HEK293 (cell line): ENCODE results near the gene PLCB1.
A peak's percentile ranks its signal among the peaks of the same experiment; 100 is the strongest.

ENCODE experiments used
- CTCF ChIA-PET: fragments of 350-600 bp; formaldehyde crosslinking; extraction: SDS; loops from one replicate; lab custom pipeline; 2021; ENCODE audit warnings: antibody characterized with exemption; lab: Yijun Ruan, JAX
- POLR2A ChIA-PET: fragments of 300-600 bp; formaldehyde crosslinking; extraction: SDS; loops from one replicate; lab custom pipeline; 2020; ENCODE audit warnings: antibody characterized with exemption, inconsistent platforms; lab: Yijun Ruan, JAX
- H3K27ac ChIP-seq: fragments of 200-500 bp; sonication (Bioruptor generic); 2 replicates; pipeline ENCODE4 v1.5.1; 2014; ENCODE audit warnings: low read depth, low read length, control low read depth, inconsistent platforms; ENCODE audit errors: extremely low read depth
- H3K36me3 ChIP-seq, 2 experiments: fragments of 200-500 bp in 1 of 2; sonication (Bioruptor generic) in 1 of 2; 1 replicate in 1 of 2; 2 replicates in 1 of 2; pipeline ENCODE4 v1.5.1; 2014 to 2017; ENCODE audit warnings: inconsistent platforms in 2 of 2, low read length in 2 of 2; ENCODE audit not compliant: control insufficient read depth in 2 of 2, insufficient read depth in 1 of 2
- H3K4me1 ChIP-seq: fragments of 200-500 bp; sonication (Bioruptor generic); 2 replicates; pipeline ENCODE4 v1.5.1; 2014; ENCODE audit warnings: mild to moderate bottlenecking, low read length, inconsistent platforms; ENCODE audit not compliant: control insufficient read depth, insufficient read depth
- H3K4me3 ChIP-seq: 2 replicates; pipeline ENCODE4 v1.5.1; 2011; ENCODE audit warnings: low read depth, mild to moderate bottlenecking, control low read depth, low read length, moderate library complexity
- H3K9me3 ChIP-seq: fragments of 200-500 bp; sonication (Bioruptor generic); 2 replicates; pipeline ENCODE4 v1.5.1; 2014; ENCODE audit warnings: low read depth, low read length, inconsistent platforms; ENCODE audit not compliant: control insufficient read depth, insufficient read depth
- EGR2 ChIP-seq: fragments of 450-650 bp; formaldehyde crosslinking; IDR thresholded peaks from 2 replicates; pipeline ENCODE4 v1.5.1; 2016; ENCODE audit warnings: low read depth, missing biosample characterization, missing genetic modification characterization
- GLI2 ChIP-seq: fragments of 450-650 bp; formaldehyde crosslinking; IDR thresholded peaks from 2 replicates; pipeline ENCODE4; 2017; ENCODE audit warnings: missing biosample characterization, missing genetic modification characterization, low read depth, borderline replicate concordance
- KLF7 ChIP-seq: fragments of 450-650 bp; formaldehyde crosslinking; IDR thresholded peaks from 2 replicates; pipeline ENCODE4 v1.5.1; 2016; ENCODE audit warnings: missing biosample characterization, missing genetic modification characterization, borderline replicate concordance
- MZF1 ChIP-seq: fragments of 450-650 bp; formaldehyde crosslinking; IDR thresholded peaks from 2 replicates; pipeline ENCODE4 v1.5.1; 2017; ENCODE audit warnings: missing biosample characterization, missing genetic modification characterization, borderline replicate concordance
- SCRT2 ChIP-seq: fragments of 450-650 bp; formaldehyde crosslinking; IDR thresholded peaks from 2 replicates; pipeline ENCODE4 v1.5.1; 2016; ENCODE audit warnings: missing biosample characterization, missing genetic modification characterization
- SETDB1 ChIP-seq: IDR thresholded peaks from one replicate; pipeline ENCODE4 v1.6.1; 2017; ENCODE audit warnings: mild to moderate bottlenecking, low read length, moderate library complexity, mixed read lengths; ENCODE audit not compliant: insufficient read length
- ZFP37 ChIP-seq: fragments of 450-650 bp; formaldehyde crosslinking; IDR thresholded peaks from 2 replicates; pipeline ENCODE4 v1.5.1; 2016; ENCODE audit warnings: missing biosample characterization, missing genetic modification characterization
- ZNF184 ChIP-seq: fragments of 450-650 bp; IDR thresholded peaks from 2 replicates; pipeline ENCODE4 v1.5.1; 2018; ENCODE audit warnings: missing biosample characterization, mild to moderate bottlenecking, missing genetic modification characterization
- ZNF2 ChIP-seq: fragments of 450-650 bp; formaldehyde crosslinking; IDR thresholded peaks from 2 replicates; pipeline ENCODE4 v1.5.1; 2016; ENCODE audit warnings: missing biosample characterization, missing genetic modification characterization
- ZNF221 ChIP-seq: fragments of 450-650 bp; formaldehyde crosslinking; IDR thresholded peaks from 2 replicates; pipeline ENCODE4 v1.5.1; 2017; ENCODE audit warnings: missing biosample characterization, missing genetic modification characterization, borderline replicate concordance
- ZNF324 ChIP-seq: fragments of 450-650 bp; formaldehyde crosslinking; IDR thresholded peaks from 2 replicates; pipeline ENCODE4 v1.5.1; 2016; ENCODE audit warnings: missing biosample characterization, missing genetic modification characterization
- ZNF416 ChIP-seq: fragments of 450-650 bp; formaldehyde crosslinking; IDR thresholded peaks from 2 replicates; pipeline ENCODE4 v1.5.1; 2016; ENCODE audit warnings: missing biosample characterization, missing genetic modification characterization
- ZNF530 ChIP-seq: fragments of 450-650 bp; formaldehyde crosslinking; IDR thresholded peaks from 2 replicates; pipeline ENCODE4 v1.5.1; 2016; ENCODE audit warnings: low read depth, missing biosample characterization, missing genetic modification characterization
- ZNF596 ChIP-seq: fragments of 450-650 bp; IDR thresholded peaks from 2 replicates; pipeline ENCODE4 v1.5.0; 2018; ENCODE audit warnings: missing biosample characterization, mild to moderate bottlenecking, missing genetic modification characterization, moderate library complexity
- ZNF626 ChIP-seq: fragments of 450-650 bp; sonication (Bioruptor Pico); formaldehyde crosslinking; IDR thresholded peaks from 2 replicates; pipeline ENCODE4 v1.5.1; 2018; ENCODE audit warnings: missing biosample characterization, missing genetic modification characterization, inconsistent platforms
- TF ChIP-seq, protein P1 (sequence below): sonication (generic); formaldehyde crosslinking; IDR thresholded peaks from 2 replicates; pipeline ENCODE4 v1.8.1; 2022; ENCODE audit warnings: mild to moderate bottlenecking, moderate library complexity, missing genetic modification reagents
- TF ChIP-seq, protein P2 (sequence below): fragments of 450-650 bp; formaldehyde crosslinking; IDR thresholded peaks from 2 replicates; pipeline ENCODE4 v1.5.1; 2016; ENCODE audit warnings: missing biosample characterization, missing genetic modification characterization
- TF ChIP-seq, protein P3 (sequence below): fragments of 450-650 bp; formaldehyde crosslinking; IDR thresholded peaks from 2 replicates; pipeline ENCODE4 v1.5.1; 2016; ENCODE audit warnings: missing biosample characterization, missing genetic modification characterization, borderline replicate concordance

PLCB1 gene

DNA sequence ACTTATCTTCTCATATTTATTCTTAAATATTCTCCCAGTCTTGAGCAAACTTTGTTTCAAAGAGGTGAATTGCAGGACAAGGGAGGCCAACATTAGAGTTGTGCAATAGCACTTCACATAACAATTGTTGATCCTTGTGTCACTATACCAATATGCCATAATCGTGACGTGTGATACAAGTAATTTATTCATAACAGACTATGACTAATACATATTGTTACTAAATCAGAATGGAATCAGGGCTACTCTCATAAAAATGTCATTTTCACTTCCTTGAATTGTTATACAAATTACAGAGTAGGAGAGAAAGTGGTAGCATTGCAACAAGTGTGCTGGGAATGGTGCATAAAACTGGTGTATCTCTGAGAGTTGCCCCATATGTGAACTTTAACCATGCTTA, 37.2 kb upstream of the PLCB1 start:
- Histone ChIP-seq H3K4me3 (no peak overlapping the region), H3K4me1 (peaks cover 10% of the 10 kb centered on the region; the same call in 1 of the 2 replicates), H3K36me3 (no peaks in the 10 kb centered on the region), H3K9me3 (no peaks in the 10 kb centered on the region), H3K27ac (no peak overlapping the region)
- ChIA-PET CTCF (interaction anchor here (1.0 kb wide), 2 partner anchors 11 to 49 kb away, joined by 4 read pairs; no protein-coding TSS in a partner anchor), POLR2A (no interaction called here)
- TF ChIP-seq SCRT2, result peak; percentile 91
- TF ChIP-seq ZNF626 (tag by site-specific recombination), result no peak

DNA sequence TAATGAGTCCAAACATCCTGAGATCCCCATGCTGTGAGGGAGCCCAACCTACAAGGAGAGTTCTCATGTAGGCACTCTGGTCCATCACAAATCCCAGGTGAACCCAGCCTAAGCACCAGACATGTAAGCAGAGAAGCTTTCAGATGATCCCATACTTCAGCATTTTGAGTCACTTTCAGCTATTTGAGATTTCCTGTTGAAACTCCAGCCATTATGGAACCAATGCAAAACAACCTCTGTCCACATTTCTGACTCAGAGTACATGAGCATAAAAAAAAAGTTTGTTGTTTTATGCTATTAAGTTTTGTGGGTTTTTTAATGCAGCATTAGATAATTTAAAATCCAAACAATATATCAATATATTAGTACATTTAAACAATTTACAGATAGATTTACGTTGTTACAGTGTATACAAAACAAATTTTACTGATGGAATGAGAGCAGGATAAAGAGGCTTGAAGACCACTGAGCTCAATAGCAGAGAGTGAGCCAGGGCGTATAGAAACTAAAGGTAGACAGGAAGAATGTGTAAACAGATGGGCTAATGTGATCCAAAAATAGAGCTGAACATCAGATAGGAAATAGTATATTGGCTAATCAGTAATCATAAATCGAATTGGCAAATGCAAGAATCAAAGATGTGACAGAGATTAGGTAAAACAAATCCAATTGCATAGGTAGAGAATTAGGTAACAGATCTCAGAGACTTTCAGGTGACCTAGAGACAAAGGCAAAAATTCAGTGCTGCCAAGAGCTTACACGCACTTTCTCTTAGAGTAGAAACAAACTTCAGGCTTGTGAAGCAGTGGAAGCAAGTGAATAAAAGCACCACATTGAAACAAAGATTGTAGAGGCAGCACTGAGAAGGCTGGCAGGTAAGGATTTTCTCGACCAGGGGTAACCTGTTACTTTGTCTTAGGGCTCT, 36.2 kb upstream of the PLCB1 start:
- H3K36me3 ChIP-seq, result no peaks in the 10 kb centered on the region
- TF ChIP-seq MZF1, result no peak
- TF ChIP-seq, protein P1, sequence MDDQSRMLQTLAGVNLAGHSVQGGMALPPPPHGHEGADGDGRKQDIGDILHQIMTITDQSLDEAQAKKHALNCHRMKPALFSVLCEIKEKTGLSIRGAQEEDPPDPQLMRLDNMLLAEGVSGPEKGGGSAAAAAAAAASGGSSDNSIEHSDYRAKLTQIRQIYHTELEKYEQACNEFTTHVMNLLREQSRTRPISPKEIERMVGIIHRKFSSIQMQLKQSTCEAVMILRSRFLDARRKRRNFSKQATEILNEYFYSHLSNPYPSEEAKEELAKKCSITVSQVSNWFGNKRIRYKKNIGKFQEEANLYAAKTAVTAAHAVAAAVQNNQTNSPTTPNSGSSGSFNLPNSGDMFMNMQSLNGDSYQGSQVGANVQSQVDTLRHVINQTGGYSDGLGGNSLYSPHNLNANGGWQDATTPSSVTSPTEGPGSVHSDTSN, result no peak
- no peak for TF ChIP-seq ZFP37 (tag by site-specific recombination)
- no peak for TF ChIP-seq ZNF596
- TF ChIP-seq, protein P2, sequence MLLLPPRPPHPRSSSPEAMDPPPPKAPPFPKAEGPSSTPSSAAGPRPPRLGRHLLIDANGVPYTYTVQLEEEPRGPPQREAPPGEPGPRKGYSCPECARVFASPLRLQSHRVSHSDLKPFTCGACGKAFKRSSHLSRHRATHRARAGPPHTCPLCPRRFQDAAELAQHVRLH (tag by site-specific recombination), result no peak
- TF ChIP-seq ZNF221, result no peak
- TF ChIP-seq EGR2 (tag by site-specific recombination), result no peak
- TF ChIP-seq ZNF530 (tag by site-specific recombination), result no peak
- no peak for TF ChIP-seq ZNF416 (tag by site-specific recombination)
- no peak for TF ChIP-seq KLF7 (tag by site-specific recombination)
- no peak overlapping the region for H3K4me3 ChIP-seq
- ChIA-PET CTCF (interaction anchor here (0.7 to 1.0 kb wide), 2 partner anchors 14 to 627 kb away, joined by 3 to 4 read pairs; no protein-coding TSS in a partner anchor), POLR2A (no interaction called here)
- peaks cover 10% of the 10 kb centered on the region; the same call in 1 of the 2 replicates for H3K4me1 ChIP-seq
- H3K9me3 ChIP-seq, result no peaks in the 10 kb centered on the region
- no peak overlapping the region for H3K27ac ChIP-seq

DNA sequence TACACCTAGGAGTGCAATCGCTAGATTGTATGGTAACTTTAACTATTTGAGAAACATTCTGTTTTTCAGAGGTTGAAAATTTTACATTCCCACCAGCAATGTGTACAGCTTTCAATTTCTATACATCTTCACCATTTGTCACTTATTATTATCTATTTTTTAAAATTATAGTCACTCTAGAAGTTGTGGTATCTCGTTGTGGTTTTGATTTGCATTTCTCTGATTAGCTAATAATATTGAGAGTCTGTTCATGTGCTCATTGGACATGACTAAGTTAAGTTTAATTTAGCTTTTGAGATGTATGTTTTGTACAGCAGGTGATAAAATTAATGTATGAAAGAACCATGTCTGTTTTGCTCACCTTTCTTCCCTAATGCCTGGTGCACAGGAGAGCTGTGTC, 34.8 kb upstream of the PLCB1 start:
- POLR2A ChIA-PET, result no interaction called here
- H3K9me3 ChIP-seq, result no peaks in the 10 kb centered on the region
- no peak overlapping the region for H3K27ac ChIP-seq
- CTCF ChIA-PET, result interaction anchor here (0.7 to 1.0 kb wide), 2 partner anchors 15 to 17 kb away, joined by 3 to 4 read pairs; no protein-coding TSS in a partner anchor
- TF ChIP-seq GLI2 (no peak), ZNF324 (tag by site-specific recombination) (no peak), ZNF184 (tag by site-specific recombination) (no peak), ZNF2 (tag by site-specific recombination) (no peak)
- peaks cover 10% of the 10 kb centered on the region; the same call in 1 of the 2 replicates for H3K4me1 ChIP-seq
- no peaks in the 10 kb centered on the region for H3K36me3 ChIP-seq
- no peak overlapping the region for H3K4me3 ChIP-seq

DNA sequence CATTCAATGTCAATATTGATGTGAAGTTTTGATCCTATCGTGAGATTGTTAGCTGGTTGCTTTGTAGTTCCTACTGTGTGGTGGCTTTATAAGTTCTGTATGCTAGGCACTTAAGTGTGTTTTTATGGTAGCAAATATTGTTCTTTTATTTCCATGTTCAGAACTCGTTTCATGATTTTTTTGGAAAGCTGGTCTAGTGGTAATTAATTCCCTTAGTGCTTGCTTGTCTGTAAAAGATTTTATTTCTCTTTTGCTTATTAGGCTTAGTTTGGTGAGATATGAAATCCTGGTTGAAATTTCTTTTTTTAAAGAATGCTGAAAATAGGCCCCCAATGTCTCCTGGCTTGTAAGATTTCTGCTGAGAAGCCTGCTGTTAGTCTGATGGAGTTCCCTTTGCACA, 27.8 kb upstream of the PLCB1 start:
- ChIA-PET CTCF (interaction anchor here (0.6 to 0.8 kb wide), 2 partner anchors 16 to 617 kb away, joined by 3 read pairs; no protein-coding TSS in a partner anchor), POLR2A (no interaction called here)
- Histone ChIP-seq H3K4me3 (no peak overlapping the region), H3K4me1 (no peaks in the 10 kb centered on the region), H3K9me3 (no peaks in the 10 kb centered on the region), H3K27ac (no peak overlapping the region), H3K36me3 (no peaks in the 10 kb centered on the region)
- peak; percentile 90 for TF ChIP-seq SETDB1
- TF ChIP-seq, protein P3, sequence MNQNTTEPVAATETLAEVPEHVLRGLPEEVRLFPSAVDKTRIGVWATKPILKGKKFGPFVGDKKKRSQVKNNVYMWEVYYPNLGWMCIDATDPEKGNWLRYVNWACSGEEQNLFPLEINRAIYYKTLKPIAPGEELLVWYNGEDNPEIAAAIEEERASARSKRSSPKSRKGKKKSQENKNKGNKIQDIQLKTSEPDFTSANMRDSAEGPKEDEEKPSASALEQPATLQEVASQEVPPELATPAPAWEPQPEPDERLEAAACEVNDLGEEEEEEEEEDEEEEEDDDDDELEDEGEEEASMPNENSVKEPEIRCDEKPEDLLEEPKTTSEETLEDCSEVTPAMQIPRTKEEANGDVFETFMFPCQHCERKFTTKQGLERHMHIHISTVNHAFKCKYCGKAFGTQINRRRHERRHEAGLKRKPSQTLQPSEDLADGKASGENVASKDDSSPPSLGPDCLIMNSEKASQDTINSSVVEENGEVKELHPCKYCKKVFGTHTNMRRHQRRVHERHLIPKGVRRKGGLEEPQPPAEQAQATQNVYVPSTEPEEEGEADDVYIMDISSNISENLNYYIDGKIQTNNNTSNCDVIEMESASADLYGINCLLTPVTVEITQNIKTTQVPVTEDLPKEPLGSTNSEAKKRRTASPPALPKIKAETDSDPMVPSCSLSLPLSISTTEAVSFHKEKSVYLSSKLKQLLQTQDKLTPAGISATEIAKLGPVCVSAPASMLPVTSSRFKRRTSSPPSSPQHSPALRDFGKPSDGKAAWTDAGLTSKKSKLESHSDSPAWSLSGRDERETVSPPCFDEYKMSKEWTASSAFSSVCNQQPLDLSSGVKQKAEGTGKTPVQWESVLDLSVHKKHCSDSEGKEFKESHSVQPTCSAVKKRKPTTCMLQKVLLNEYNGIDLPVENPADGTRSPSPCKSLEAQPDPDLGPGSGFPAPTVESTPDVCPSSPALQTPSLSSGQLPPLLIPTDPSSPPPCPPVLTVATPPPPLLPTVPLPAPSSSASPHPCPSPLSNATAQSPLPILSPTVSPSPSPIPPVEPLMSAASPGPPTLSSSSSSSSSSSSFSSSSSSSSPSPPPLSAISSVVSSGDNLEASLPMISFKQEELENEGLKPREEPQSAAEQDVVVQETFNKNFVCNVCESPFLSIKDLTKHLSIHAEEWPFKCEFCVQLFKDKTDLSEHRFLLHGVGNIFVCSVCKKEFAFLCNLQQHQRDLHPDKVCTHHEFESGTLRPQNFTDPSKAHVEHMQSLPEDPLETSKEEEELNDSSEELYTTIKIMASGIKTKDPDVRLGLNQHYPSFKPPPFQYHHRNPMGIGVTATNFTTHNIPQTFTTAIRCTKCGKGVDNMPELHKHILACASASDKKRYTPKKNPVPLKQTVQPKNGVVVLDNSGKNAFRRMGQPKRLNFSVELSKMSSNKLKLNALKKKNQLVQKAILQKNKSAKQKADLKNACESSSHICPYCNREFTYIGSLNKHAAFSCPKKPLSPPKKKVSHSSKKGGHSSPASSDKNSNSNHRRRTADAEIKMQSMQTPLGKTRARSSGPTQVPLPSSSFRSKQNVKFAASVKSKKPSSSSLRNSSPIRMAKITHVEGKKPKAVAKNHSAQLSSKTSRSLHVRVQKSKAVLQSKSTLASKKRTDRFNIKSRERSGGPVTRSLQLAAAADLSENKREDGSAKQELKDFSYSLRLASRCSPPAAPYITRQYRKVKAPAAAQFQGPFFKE (tag by site-specific recombination), result no peak
